ENCODE data around the gene CRY2.

GRCh38 chr11:45816614-45817013 lies 30.7 kb upstream of the CRY2 start:
- no peak for TF ChIP-seq CTCF (IDR thresholded peaks at IDR 0.05)
- TF ChIP-seq POLR2A (IDR thresholded peaks at IDR 0.05) = no peak
